ENCODE results near the gene COL5A1.
A peak's percentile ranks its signal among the peaks of the same experiment; 100 is the strongest.
"Not testable (repeated sequence)": the region's sequence is repeated elsewhere in the genome, so short reads cannot be mapped to it uniquely, and the experiment has no call there.

COL5A1 gene

DNA sequence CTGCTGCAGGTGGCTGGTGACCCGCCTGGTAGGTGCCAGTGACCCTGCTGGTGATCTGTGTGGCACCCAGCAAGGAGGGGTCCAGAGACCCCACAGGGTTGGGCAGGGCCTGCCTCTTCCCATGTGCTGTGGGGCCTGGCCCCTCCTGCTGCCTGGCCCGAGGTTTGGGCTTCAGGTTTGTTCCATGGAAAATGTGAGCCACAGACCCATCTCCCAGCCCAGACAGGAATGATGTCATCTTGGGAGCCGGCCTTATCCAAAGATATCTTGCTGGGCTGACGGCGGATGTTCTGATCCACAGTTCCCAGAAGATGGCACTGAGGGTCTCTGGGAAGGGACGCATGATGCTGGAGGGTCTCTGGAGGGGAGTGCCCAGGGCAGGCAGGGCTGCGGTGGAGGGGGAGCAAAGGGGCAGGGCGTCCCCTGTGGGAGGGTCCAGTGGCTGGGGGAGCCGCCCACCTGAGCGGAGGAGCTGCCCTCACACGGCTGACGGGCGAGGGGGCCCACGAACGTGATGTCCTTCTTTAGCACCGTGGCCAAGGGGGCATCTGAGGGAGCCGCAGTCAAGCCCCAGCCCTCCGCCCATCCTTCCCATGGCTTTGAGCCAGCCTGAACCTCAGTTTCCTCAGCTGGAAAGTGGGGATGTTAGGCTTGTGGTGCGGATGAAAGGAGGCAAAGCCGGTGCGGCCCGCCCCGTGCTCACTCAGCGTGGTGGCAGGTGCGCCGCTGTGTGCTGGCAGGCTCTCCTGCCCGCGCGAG is 68.1 kb downstream of the COL5A1 start:
- Histone ChIP-seq H3K4me1 (ENCODE audit: control insufficient read depth, insufficient read depth, low read length) (peaks cover 32% of the 10 kb centered on the region), H3K9me3 (ENCODE audit: control insufficient read depth, low read length) (no peaks in the 10 kb centered on the region), H3K27me3 (replicated peaks; ENCODE audit: control insufficient read depth, insufficient read depth, low read length) (no peaks in the 10 kb centered on the region), H3K9ac (ENCODE audit: low read length) (no peak overlapping the region), H3K4me3 (ENCODE audit: low read length) (no peak overlapping the region), H3K36me3 (ENCODE audit: control insufficient read depth, insufficient read depth, low read length, severe bottlenecking) (peaks cover 65% of the 10 kb centered on the region)
- DNase-seq (ENCODE audit: low read depth), result peak; percentile 46

DNA sequence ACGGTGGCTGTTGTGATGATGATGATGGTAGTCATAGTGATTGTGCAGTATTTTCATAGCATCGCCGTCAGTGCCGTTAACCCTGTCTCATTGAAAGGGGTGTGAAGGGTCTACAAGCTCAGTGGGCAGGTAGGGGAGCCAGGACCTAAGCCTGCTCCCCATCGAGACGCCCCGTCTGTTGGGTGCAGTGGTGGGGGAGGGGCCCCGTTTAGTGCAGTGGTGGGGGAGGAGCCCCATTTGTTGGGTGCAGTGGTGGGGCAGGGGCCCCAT is 68.6 kb downstream of the COL5A1 start:
- H3K36me3 ChIP-seq (ENCODE audit: control insufficient read depth, insufficient read depth, low read length, severe bottlenecking), result peaks cover 59% of the 10 kb centered on the region
- H3K4me3 ChIP-seq (ENCODE audit: low read length), result no peak overlapping the region
- DNase-seq (ENCODE audit: low read depth), result no peak
- H3K9me3 ChIP-seq (ENCODE audit: control insufficient read depth, low read length), result no peaks in the 10 kb centered on the region
- H3K4me1 ChIP-seq (ENCODE audit: control insufficient read depth, insufficient read depth, low read length), result peaks cover 32% of the 10 kb centered on the region
- no peak overlapping the region for H3K9ac ChIP-seq (ENCODE audit: low read length)
- no peaks in the 10 kb centered on the region for H3K27me3 ChIP-seq (replicated peaks; ENCODE audit: control insufficient read depth, insufficient read depth, low read length)

DNA sequence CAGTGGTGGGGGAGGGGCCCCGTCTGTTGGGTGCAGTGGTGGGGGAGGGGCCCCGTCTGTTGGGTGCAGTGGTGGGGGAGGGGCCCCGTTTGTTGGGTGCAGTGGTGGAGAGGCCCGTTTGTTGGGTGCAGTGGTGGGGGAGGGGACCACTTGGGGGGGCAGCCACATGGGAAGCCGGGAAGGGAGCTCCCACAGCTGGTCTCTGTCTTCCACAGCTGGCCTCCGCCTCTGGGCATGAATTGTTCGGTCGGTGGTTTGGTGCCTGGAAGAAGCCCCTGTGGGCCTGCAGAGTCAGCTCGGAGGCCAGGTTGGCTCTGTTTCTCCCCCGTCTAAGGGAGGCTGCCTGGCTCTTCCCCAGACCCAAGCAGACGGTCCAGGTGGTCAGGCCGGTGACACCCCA is 69.3 kb downstream of the COL5A1 start:
- Histone ChIP-seq H3K4me1 (ENCODE audit: control insufficient read depth, insufficient read depth, low read length) (peaks cover 32% of the 10 kb centered on the region), H3K9me3 (ENCODE audit: control insufficient read depth, low read length) (no peaks in the 10 kb centered on the region), H3K4me3 (ENCODE audit: low read length) (no peak overlapping the region), H3K9ac (ENCODE audit: low read length) (no peak overlapping the region), H3K27me3 (replicated peaks; ENCODE audit: control insufficient read depth, insufficient read depth, low read length) (no peaks in the 10 kb centered on the region), H3K36me3 (ENCODE audit: control insufficient read depth, insufficient read depth, low read length, severe bottlenecking) (peaks cover 59% of the 10 kb centered on the region)
- DNase-seq (ENCODE audit: low read depth), result no peak

DNA sequence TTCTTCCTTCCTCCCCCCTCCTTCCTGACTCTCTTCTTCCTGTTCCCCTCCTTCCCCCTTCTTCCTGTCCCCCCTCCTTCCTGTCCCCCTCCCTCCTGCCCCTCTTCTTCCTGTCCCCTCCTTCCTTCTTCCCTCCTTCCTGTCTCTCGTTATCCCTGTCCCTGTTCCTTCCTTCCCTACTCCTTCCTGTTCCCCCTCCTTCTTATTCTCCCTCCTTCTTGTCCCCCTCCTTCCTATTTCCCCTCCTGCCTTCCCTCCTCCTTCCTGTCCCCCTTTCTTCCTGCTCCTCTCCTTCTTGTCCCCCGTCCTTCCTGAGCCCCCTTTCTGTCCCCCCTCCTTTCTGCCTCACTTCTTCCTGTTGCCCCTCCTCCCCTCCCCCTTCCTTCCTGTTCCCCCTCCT is 70.6 kb downstream of the COL5A1 start:
- Histone ChIP-seq H3K4me1 (ENCODE audit: control insufficient read depth, insufficient read depth, low read length) (peaks cover 18% of the 10 kb centered on the region), H3K9ac (ENCODE audit: low read length) (no peak overlapping the region), H3K27me3 (replicated peaks; ENCODE audit: control insufficient read depth, insufficient read depth, low read length) (no peaks in the 10 kb centered on the region), H3K9me3 (ENCODE audit: control insufficient read depth, low read length) (no peaks in the 10 kb centered on the region), H3K36me3 (ENCODE audit: control insufficient read depth, insufficient read depth, low read length, severe bottlenecking) (peaks cover 60% of the 10 kb centered on the region), H3K4me3 (ENCODE audit: low read length) (no peak overlapping the region)
- no peak for DNase-seq (ENCODE audit: low read depth)

DNA sequence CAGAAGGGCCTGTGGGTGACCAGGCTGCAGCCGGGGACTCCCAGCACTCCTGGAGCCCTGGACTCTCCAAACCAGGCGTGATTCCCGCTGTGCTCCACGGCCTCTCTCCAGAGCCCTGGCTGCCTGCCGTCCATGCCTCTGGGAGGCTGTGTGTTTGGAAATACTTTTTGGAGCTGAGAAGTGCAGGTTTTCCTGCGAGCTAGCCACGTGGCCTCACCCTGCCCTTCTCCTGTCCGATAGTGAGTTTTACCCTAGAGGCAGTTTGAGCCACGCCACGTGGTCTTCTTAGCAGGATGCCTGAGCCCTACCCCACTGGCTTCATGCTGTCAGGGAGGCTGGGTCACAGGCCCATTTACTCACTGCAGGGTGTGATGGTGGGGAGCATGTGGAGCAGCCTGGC is 71.3 kb downstream of the COL5A1 start:
- no peak for DNase-seq (ENCODE audit: low read depth)
- Histone ChIP-seq H3K9ac (ENCODE audit: low read length) (no peak overlapping the region), H3K4me3 (ENCODE audit: low read length) (no peak overlapping the region), H3K27me3 (replicated peaks; ENCODE audit: control insufficient read depth, insufficient read depth, low read length) (no peaks in the 10 kb centered on the region), H3K4me1 (ENCODE audit: control insufficient read depth, insufficient read depth, low read length) (peaks cover 12% of the 10 kb centered on the region), H3K9me3 (ENCODE audit: control insufficient read depth, low read length) (no peaks in the 10 kb centered on the region), H3K36me3 (ENCODE audit: control insufficient read depth, insufficient read depth, low read length, severe bottlenecking) (peaks cover 61% of the 10 kb centered on the region)

DNA sequence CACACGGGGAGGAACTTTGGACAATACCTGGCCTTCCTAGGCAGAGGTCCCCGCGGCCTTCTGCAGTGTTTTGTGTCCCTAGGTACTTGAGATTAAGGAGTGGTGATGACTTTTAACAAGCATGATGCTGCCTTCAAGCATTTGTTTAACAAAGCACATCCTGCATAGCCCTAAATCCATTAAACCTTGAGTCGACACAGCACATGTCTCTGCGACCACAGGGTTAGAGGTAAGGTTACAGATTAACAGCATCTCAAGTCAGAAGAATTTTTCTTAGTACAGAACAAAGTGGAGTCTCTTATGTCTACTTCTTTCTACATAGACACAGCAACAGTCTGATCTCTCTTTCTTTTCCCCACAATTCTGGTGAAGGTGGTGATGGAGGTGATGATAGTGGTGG is 73.9 kb downstream of the COL5A1 start:
- H3K9me3 ChIP-seq (ENCODE audit: control insufficient read depth, low read length); H3K27me3 ChIP-seq (replicated peaks; ENCODE audit: control insufficient read depth, insufficient read depth, low read length); H3K4me3 ChIP-seq (ENCODE audit: low read length); H3K4me1 ChIP-seq (ENCODE audit: control insufficient read depth, insufficient read depth, low read length); DNase-seq (ENCODE audit: low read depth); H3K9ac ChIP-seq (ENCODE audit: low read length): not testable (repeated sequence)
- peaks cover 68% of the 10 kb centered on the region for H3K36me3 ChIP-seq (ENCODE audit: control insufficient read depth, insufficient read depth, low read length, severe bottlenecking)

DNA sequence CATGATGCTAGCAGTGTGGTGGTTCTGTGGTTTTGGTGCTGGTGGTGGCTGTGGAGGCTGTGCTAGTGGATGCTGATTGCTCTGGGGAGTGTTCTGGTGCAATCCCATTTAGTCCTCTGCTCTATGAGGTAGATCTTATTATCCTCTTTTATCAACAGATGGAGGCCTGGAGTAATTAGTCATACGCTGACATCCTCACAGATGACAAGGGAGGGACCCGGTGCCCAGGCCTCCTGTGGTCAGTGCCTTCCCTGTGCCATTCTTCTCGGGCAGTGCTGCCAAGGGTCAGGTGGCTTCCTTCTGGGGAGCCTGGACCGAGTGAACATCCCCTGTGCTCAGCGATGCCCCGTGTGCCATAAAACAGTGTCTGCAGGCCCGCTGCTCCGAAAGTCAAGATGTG is 74.5 kb downstream of the COL5A1 start:
- no peaks in the 10 kb centered on the region for H3K9me3 ChIP-seq (ENCODE audit: control insufficient read depth, low read length)
- no peak overlapping the region for H3K9ac ChIP-seq (ENCODE audit: low read length)
- H3K27me3 ChIP-seq (replicated peaks; ENCODE audit: control insufficient read depth, insufficient read depth, low read length), result no peaks in the 10 kb centered on the region
- H3K4me3 ChIP-seq (ENCODE audit: low read length), result no peak overlapping the region
- H3K4me1 ChIP-seq (ENCODE audit: control insufficient read depth, insufficient read depth, low read length), result peaks cover 7% of the 10 kb centered on the region
- peaks cover 73% of the 10 kb centered on the region for H3K36me3 ChIP-seq (ENCODE audit: control insufficient read depth, insufficient read depth, low read length, severe bottlenecking)
- no peak for DNase-seq (ENCODE audit: low read depth)

DNA sequence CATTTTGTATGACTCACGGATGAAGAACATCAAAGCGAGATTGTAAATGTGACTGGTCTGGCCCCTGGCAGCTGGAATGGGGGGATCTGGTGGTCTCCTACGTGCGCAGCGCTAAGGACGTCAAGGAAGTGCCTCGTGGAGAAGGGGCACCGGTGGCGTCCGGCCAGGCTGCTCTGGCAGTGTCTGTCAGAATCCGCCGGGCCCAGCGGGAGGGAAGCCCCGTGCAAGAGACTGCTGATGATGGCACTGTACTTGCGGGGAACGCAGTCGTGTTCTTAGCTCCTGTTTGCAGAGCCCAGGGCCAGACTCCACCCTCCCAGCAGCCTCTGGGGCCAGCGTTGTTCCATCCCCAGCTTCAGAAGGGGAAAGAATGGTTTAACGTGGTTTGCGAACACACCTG is 75.5 kb downstream of the COL5A1 start:
- Histone ChIP-seq H3K9me3 (ENCODE audit: control insufficient read depth, low read length) (no peaks in the 10 kb centered on the region), H3K9ac (ENCODE audit: low read length) (no peak overlapping the region), H3K36me3 (ENCODE audit: control insufficient read depth, insufficient read depth, low read length, severe bottlenecking) (peaks cover 69% of the 10 kb centered on the region), H3K27me3 (replicated peaks; ENCODE audit: control insufficient read depth, insufficient read depth, low read length) (no peaks in the 10 kb centered on the region), H3K4me1 (ENCODE audit: control insufficient read depth, insufficient read depth, low read length) (peaks cover 7% of the 10 kb centered on the region), H3K4me3 (ENCODE audit: low read length) (no peak overlapping the region)
- no peak for DNase-seq (ENCODE audit: low read depth)

DNA sequence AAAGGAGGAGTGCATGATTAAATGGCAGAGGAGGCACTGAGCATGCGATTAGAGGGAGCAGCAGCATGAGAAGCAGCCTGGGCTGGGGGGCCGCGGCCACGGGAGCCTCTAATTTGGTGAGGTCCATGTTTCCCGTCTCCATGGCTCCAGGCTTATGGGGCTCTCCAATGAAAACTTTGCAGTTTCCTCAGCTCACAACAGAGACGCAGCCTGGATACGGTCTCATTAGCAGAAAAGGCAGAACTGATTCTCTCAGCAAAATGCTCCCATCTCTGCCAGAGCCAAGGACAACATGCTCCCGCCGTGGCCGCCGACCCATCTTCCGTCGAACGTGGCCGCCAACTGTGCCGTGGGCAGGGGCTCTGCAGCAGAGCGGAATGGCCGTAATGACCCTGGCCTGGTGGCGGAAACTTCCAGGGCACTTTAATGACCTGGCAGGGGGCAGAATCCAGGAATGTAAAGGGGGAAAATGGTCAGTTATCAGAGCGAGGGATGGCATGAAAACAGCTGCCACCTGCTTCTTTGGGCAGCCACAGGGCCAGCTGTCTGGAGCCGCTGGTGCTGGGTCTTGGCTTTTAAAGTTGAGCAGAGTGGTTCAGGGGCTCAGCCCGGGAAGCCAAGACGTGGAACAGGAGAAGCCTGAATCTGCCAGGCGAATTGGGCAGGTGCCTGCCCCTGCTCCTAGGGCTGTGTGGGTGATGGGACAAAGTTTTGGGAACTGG is 76.5 kb downstream of the COL5A1 start:
- no peak overlapping the region for H3K9ac ChIP-seq (ENCODE audit: low read length)
- no peak overlapping the region for H3K4me3 ChIP-seq (ENCODE audit: low read length)
- no peaks in the 10 kb centered on the region for H3K9me3 ChIP-seq (ENCODE audit: control insufficient read depth, low read length)
- DNase-seq (ENCODE audit: low read depth), result no peak
- peaks cover 77% of the 10 kb centered on the region for H3K36me3 ChIP-seq (ENCODE audit: control insufficient read depth, insufficient read depth, low read length, severe bottlenecking)
- H3K27me3 ChIP-seq (replicated peaks; ENCODE audit: control insufficient read depth, insufficient read depth, low read length), result no peaks in the 10 kb centered on the region
- peaks cover 4% of the 10 kb centered on the region for H3K4me1 ChIP-seq (ENCODE audit: control insufficient read depth, insufficient read depth, low read length)

DNA sequence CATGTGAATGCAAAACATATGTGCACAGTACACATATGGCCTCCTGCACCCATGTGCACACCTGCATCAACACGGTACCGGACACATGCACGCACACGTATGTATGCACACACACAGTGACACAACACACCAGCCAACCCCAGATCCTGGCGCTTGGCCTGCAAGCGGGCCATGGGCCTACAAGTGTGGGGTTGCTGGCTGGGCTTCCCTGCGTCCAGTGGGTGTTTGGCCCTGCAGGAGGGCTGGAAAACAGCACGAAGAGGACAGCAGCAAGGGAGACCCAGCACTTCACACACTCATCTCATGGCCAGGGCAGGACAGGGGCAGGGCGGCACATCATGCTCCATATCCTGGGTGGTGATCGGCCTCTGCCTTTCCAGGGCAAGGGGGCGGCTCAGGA is 77.7 kb downstream of the COL5A1 start:
- no peak for DNase-seq (ENCODE audit: low read depth)
- Histone ChIP-seq H3K4me3 (ENCODE audit: low read length) (no peak overlapping the region), H3K9me3 (ENCODE audit: control insufficient read depth, low read length) (no peaks in the 10 kb centered on the region), H3K4me1 (ENCODE audit: control insufficient read depth, insufficient read depth, low read length) (peaks cover 5% of the 10 kb centered on the region), H3K9ac (ENCODE audit: low read length) (no peak overlapping the region), H3K27me3 (replicated peaks; ENCODE audit: control insufficient read depth, insufficient read depth, low read length) (no peaks in the 10 kb centered on the region), H3K36me3 (ENCODE audit: control insufficient read depth, insufficient read depth, low read length, severe bottlenecking) (peaks cover 73% of the 10 kb centered on the region)

DNA sequence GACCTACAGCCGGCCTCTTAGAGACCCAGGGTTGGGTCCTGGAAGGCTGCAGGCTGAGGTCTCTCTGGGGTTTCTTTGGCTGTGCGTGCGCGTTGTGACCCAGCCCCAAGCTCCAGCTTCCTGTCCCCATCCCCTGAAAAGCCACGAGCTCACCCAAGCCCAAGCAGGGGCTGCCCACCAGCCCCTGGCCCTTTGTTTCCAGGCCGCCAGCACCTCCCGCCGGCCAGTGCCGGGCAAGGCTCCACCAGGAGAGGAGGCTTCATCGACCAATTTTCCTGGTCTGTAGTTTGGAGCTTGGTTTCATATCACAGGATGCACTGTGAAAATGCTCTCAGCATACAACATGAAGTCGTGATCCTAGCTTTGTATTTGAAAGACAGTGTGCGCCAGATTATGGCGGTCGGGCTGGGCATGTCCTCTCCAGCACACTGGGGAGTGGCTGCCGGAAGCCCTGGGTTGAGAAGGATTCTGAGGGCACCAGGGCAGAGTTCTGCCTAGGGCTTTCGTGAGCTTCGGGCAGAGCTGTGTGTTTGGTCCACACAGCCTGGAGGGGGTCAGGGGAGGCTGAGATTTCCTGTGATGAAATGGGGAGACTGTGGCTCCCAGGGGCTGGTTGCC is 78.6 kb downstream of the COL5A1 start:
- DNase-seq (ENCODE audit: low read depth), result no peak
- no peaks in the 10 kb centered on the region for H3K27me3 ChIP-seq (replicated peaks; ENCODE audit: control insufficient read depth, insufficient read depth, low read length)
- H3K36me3 ChIP-seq (ENCODE audit: control insufficient read depth, insufficient read depth, low read length, severe bottlenecking), result peaks cover 79% of the 10 kb centered on the region
- no peak overlapping the region for H3K9ac ChIP-seq (ENCODE audit: low read length)
- H3K4me1 ChIP-seq (ENCODE audit: control insufficient read depth, insufficient read depth, low read length), result peaks cover 10% of the 10 kb centered on the region
- no peaks in the 10 kb centered on the region for H3K9me3 ChIP-seq (ENCODE audit: control insufficient read depth, low read length)
- H3K4me3 ChIP-seq (ENCODE audit: low read length), result no peak overlapping the region

Measured in adipocyte (in vitro differentiated cells).